Measurements from ENCODE around the gene DLL3.

DNA sequence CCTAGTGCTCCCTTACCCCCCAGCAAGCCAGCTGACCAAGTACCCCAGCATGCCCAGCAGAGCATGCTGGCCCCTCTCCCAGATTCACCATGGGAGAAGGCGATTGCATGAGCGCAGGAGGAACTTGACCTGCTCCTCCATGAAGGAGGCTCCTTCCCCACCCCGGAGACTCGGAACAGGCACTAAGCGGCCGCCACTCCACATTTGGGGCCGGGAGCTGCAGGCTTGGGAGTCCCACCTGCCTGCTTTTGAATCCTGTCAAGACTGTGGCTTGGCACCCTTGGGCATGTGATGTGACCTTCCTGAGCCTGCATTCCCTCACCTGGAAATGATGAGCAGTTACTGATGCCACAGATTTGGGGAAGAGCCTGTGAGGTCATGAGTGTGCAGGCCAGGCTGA, 30.8 kb upstream of the DLL3 start:
- TF ChIP-seq CBX2 (IDR thresholded peaks at IDR 0.05; ENCODE audit: insufficient read depth, low read length, poor library complexity, severe bottlenecking) (no peak), RAD21 (CRISPR knock-in tag; conservative IDR thresholded peaks at IDR 0.05 in 1 of 2, IDR thresholded peaks at IDR 0.05 in 1 of 2) (no peak), BCL6 (CRISPR knock-in tag; IDR thresholded peaks at IDR 0.05) (no peak), MXI1 (IDR thresholded peaks at IDR 0.05; ENCODE audit: low read depth, low read length) (no peak)
- TF ChIP-seq, protein P1, sequence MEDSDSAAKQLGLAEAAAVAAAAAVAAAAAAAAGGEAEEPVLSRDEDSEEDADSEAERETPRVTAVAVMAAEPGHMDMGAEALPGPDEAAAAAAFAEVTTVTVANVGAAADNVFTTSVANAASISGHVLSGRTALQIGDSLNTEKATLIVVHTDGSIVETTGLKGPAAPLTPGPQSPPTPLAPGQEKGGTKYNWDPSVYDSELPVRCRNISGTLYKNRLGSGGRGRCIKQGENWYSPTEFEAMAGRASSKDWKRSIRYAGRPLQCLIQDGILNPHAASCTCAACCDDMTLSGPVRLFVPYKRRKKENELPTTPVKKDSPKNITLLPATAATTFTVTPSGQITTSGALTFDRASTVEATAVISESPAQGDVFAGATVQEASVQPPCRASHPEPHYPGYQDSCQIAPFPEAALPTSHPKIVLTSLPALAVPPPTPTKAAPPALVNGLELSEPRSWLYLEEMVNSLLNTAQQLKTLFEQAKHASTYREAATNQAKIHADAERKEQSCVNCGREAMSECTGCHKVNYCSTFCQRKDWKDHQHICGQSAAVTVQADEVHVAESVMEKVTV (CRISPR knock-in tag; IDR thresholded peaks at IDR 0.05), result no peak
- TF ChIP-seq, protein P2, sequence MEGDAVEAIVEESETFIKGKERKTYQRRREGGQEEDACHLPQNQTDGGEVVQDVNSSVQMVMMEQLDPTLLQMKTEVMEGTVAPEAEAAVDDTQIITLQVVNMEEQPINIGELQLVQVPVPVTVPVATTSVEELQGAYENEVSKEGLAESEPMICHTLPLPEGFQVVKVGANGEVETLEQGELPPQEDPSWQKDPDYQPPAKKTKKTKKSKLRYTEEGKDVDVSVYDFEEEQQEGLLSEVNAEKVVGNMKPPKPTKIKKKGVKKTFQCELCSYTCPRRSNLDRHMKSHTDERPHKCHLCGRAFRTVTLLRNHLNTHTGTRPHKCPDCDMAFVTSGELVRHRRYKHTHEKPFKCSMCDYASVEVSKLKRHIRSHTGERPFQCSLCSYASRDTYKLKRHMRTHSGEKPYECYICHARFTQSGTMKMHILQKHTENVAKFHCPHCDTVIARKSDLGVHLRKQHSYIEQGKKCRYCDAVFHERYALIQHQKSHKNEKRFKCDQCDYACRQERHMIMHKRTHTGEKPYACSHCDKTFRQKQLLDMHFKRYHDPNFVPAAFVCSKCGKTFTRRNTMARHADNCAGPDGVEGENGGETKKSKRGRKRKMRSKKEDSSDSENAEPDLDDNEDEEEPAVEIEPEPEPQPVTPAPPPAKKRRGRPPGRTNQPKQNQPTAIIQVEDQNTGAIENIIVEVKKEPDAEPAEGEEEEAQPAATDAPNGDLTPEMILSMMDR (IDR thresholded peaks at IDR 0.05 in 2 of 3, conservative IDR thresholded peaks at IDR 0.05 in 1 of 3; ENCODE audit: insufficient read depth in 2 of 3, low read depth in 1 of 3, low read length in 3 of 3), result no peak
- TF ChIP-seq, protein P3, sequence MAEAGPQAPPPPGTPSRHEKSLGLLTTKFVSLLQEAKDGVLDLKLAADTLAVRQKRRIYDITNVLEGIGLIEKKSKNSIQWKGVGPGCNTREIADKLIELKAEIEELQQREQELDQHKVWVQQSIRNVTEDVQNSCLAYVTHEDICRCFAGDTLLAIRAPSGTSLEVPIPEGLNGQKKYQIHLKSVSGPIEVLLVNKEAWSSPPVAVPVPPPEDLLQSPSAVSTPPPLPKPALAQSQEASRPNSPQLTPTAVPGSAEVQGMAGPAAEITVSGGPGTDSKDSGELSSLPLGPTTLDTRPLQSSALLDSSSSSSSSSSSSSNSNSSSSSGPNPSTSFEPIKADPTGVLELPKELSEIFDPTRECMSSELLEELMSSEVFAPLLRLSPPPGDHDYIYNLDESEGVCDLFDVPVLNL (CRISPR knock-in tag; IDR thresholded peaks at IDR 0.05; ENCODE audit: low read depth), result no peak
- TF ChIP-seq, protein P4, sequence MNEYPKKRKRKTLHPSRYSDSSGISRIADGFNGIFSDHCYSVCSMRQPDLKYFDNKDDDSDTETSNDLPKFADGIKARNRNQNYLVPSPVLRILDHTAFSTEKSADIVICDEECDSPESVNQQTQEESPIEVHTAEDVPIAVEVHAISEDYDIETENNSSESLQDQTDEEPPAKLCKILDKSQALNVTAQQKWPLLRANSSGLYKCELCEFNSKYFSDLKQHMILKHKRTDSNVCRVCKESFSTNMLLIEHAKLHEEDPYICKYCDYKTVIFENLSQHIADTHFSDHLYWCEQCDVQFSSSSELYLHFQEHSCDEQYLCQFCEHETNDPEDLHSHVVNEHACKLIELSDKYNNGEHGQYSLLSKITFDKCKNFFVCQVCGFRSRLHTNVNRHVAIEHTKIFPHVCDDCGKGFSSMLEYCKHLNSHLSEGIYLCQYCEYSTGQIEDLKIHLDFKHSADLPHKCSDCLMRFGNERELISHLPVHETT (CRISPR knock-in tag; conservative IDR thresholded peaks at IDR 0.05 in 1 of 2, IDR thresholded peaks at IDR 0.05 in 1 of 2), result no peak

Data from K562 (cell line).